Fibroblast of the aortic adventitia (primary cell): ENCODE results near the gene CFAP161. TPM values are rescaled to one million over a fixed set of nuclear protein-coding genes. Genes with fewer than 3 reads are reported as not detected.

Experiments
- DNase-seq: peaks from one replicate; pipeline ENCODE4 v3.0.0-alpha.2; 2010; ENCODE audit warnings: low read depth
- H3K4me3 ChIP-seq: 2 replicates; pipeline ENCODE4 v1.5.1; 2011; ENCODE audit warnings: low read depth, mild to moderate bottlenecking, control low read depth, low read length, moderate library complexity
- total RNA-seq: library from RNA; depleted of rRNA; stranded (reverse); fragments of >200 nt; gene quantifications from 2 replicates; pipeline ENCODE4 v1.2.3, GENCODE V29; 2012; ENCODE audit warnings: low replicate concordance
- TF ChIP-seq, protein P1 (sequence below): IDR thresholded peaks from 2 replicates; pipeline ENCODE4 v1.5.1; 2011; ENCODE audit warnings: mild to moderate bottlenecking, low read length, control low read depth, inconsistent platforms; ENCODE audit not compliant: insufficient read depth

Gene CFAP161, protein sequence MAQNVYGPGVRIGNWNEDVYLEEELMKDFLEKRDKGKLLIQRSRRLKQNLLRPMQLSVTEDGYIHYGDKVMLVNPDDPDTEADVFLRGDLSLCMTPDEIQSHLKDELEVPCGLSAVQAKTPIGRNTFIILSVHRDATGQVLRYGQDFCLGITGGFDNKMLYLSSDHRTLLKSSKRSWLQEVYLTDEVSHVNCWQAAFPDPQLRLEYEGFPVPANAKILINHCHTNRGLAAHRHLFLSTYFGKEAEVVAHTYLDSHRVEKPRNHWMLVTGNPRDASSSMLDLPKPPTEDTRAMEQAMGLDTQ
- 4.0 TPM in 1 of 2 replicates, not detected in the other for total RNA-seq

DNA sequence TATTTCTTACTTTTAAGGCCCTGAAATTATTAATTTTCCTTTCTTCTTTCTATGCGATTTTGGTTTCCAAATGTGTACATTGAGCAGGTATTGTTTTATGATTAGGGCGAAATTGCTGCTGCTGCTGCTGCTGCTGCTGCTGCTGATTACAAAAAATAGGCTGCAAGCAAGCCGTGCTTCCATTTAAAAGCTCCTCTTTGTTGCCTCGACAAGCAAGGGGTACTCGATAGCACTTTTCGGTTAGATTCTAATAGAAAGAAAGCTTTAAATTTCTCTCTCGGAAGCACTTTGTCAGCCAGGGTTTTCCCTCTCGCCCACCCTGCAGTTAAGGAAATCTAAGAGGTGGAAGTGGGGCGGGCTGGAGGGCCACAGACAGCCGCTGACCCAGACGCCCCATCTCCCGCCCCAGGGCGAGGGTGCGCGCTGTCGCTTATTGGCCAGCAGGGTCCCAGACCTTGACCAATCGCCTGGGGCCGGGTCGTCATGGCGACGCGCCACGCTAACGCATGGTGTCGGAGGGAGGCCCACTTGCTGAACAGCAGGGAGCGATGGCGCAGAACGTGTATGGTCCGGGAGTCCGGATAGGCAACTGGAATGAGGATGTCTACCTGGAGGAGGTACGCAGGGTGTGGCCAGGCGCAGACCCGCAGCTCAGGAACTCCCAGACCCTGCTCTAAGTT, at the start of gene CFAP161:
Gene CFAP161, plus strand, starts transcription at position 489 of the 680 bp plus-strand sequence. Its CDS starts 60 bp downstream, at position 549.
- peak; percentile 51 for DNase-seq
- TF ChIP-seq, protein P1, sequence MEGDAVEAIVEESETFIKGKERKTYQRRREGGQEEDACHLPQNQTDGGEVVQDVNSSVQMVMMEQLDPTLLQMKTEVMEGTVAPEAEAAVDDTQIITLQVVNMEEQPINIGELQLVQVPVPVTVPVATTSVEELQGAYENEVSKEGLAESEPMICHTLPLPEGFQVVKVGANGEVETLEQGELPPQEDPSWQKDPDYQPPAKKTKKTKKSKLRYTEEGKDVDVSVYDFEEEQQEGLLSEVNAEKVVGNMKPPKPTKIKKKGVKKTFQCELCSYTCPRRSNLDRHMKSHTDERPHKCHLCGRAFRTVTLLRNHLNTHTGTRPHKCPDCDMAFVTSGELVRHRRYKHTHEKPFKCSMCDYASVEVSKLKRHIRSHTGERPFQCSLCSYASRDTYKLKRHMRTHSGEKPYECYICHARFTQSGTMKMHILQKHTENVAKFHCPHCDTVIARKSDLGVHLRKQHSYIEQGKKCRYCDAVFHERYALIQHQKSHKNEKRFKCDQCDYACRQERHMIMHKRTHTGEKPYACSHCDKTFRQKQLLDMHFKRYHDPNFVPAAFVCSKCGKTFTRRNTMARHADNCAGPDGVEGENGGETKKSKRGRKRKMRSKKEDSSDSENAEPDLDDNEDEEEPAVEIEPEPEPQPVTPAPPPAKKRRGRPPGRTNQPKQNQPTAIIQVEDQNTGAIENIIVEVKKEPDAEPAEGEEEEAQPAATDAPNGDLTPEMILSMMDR: no peak
- H3K4me3 ChIP-seq: peak within 1 kb of the TSS; percentile 54

DNA sequence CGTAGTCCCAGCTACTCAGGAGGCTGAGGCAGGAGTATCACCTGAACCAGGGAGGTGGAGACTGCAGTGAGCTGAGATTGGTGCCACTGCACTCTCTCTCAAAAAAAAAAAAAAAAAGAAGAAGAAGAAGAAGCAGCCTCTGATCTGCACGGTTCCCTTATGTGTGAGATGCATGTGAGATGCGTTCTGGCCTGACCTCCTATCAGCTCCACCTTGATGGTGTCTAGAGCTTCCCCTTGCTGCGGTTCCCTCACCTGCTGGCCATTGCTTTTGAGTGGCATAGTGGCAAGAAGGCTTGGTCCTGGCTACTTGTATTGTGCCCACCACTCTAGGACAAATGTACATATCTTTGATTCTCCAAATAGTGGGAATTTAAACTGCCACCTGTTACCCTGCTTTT, 49.4 kb upstream of the CFAP161 start:
- TF ChIP-seq, protein P1: no peak
- H3K4me3 ChIP-seq: no peak overlapping the region
- no peak for DNase-seq

DNA sequence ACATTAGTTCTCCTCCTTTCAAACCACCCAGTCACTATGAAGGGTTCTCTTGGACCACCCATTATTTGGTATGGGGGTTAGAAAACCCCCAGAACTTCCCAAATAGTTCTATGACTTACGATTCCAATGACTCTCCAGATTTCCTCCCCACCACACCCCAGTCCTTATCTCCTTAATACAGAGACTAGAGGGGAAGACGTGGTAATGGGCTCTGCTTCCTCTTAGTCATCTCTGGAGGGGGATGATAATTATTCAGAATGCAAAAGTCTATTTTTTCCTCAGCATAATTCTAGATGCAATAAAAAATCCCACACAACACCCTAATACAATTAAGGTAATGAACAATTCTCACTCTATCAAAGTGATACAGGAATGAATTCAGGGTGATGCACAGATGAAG, 48.9 kb upstream of the CFAP161 start:
- TF ChIP-seq, protein P1: no peak
- no peak overlapping the region for H3K4me3 ChIP-seq

DNA sequence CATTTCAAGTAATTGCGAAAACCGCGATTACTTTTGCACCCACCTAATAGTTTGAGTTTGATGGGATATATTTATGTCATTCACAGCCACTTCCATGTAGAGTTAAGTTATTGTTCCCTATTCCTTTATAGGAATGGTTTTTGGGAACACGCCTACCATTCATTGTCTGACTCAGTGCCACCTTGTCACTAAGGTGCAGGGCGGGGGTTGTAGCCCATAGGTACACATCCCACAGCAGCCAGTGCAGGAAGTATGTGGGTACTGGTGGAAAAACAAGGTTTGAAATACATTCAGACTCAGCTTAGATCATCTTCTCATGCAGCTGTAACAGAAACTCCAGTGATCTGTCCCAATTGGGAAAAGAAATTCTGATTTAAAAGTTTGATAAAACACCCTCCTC, 48.2 kb upstream of the CFAP161 start:
- TF ChIP-seq, protein P1: no peak
- no peak for DNase-seq
- no peak overlapping the region for H3K4me3 ChIP-seq

More for the DNA sequence above, 48.9 kb upstream of the CFAP161 start:
- no peak for DNase-seq

DNA sequence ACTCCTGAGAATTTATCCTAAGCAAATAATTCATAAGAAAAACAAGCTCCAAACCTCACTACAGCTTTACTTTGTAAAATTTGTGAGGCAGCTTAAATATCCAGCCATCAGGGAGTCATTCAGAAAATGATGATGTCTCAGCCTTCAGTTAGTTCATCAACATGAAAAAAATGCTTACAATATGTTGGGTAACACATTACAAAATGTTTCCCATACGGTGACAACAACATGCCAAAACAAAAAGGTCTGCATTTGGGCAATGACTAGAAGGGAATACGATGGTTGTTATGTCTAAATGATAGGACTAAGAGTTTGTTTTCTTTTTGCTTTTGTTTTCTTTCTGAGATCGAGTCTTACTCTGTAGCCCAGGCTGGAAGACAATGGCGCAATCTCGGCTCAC, 47.0 kb upstream of the CFAP161 start:
- no peak overlapping the region for H3K4me3 ChIP-seq
- TF ChIP-seq, protein P1: no peak
- DNase-seq: no peak

DNA sequence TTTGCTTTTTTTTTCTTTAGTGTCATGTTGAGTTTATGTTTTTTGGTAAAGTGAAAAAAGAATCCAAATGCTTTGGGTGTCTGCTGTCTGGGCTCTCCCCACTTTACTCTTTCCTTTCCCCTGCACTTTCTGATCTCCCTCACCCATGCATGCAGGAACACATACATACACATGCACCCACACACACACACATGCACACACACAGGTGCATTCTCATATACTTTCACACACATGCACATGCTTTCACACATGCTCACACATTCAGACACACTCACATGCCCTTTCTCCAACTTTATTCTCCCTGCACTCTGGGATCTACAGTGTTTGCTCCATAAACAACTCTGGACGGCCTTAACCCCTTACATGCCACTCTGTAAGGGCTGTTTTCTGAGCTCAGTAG, 46.4 kb upstream of the CFAP161 start:
- TF ChIP-seq, protein P1: no peak
- no peak overlapping the region for H3K4me3 ChIP-seq
- DNase-seq: no peak
